ENCODE data around the gene DIRAS1.
"Not testable (repeated sequence)": the region's sequence is repeated elsewhere in the genome, so short reads cannot be mapped to it uniquely, and the experiment has no call there.

The DIRAS1 gene

DNA sequence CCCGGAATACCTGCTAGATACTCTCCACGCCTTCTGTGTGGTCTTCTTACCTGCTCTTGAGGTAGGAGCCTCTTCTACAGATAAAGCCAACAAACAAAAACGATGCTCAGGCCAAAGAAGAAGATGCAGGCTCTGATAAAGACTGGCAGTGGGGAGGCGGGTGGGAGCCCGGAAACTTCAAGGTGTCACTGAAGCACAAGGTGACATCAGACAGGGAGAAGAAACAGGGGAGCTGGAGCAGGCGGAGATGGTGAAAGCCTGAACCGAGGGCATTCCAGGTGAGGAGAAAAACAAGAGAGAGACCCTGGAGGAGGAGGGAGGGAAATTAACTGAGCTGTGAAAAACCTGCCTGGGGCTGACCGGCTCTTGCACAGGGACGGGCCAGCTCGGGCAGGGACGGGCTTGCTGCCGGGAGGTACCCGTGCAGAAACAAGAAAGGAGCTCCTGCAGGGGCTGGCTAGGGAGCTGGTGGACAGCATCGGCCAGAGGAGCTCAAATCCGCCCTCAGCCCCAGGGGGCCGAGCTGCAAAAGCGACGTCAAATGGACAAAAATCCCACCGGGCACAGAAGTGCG, 37.7 kb downstream of the DIRAS1 start:
- H3K4me3 ChIP-seq (ENCODE audit: low read depth, low read length) = no peak overlapping the region
- TF ChIP-seq, protein P1, sequence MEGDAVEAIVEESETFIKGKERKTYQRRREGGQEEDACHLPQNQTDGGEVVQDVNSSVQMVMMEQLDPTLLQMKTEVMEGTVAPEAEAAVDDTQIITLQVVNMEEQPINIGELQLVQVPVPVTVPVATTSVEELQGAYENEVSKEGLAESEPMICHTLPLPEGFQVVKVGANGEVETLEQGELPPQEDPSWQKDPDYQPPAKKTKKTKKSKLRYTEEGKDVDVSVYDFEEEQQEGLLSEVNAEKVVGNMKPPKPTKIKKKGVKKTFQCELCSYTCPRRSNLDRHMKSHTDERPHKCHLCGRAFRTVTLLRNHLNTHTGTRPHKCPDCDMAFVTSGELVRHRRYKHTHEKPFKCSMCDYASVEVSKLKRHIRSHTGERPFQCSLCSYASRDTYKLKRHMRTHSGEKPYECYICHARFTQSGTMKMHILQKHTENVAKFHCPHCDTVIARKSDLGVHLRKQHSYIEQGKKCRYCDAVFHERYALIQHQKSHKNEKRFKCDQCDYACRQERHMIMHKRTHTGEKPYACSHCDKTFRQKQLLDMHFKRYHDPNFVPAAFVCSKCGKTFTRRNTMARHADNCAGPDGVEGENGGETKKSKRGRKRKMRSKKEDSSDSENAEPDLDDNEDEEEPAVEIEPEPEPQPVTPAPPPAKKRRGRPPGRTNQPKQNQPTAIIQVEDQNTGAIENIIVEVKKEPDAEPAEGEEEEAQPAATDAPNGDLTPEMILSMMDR (IDR thresholded peaks at IDR 0.05; ENCODE audit: low read depth, low read length, missing control alignments) = no peak
- no peaks in the 10 kb centered on the region for H3K27me3 ChIP-seq (replicated peaks)
- in situ Hi-C loops (cut with HindIII; ENCODE audit: low pct_ligation_motif_present, low sequenced_read_pairs) = no loop called here
- no peak for DNase-seq
- no peak overlapping the region for H3K27ac ChIP-seq
- no peaks in the 10 kb centered on the region for H3K36me3 ChIP-seq (replicated peaks)

DNA sequence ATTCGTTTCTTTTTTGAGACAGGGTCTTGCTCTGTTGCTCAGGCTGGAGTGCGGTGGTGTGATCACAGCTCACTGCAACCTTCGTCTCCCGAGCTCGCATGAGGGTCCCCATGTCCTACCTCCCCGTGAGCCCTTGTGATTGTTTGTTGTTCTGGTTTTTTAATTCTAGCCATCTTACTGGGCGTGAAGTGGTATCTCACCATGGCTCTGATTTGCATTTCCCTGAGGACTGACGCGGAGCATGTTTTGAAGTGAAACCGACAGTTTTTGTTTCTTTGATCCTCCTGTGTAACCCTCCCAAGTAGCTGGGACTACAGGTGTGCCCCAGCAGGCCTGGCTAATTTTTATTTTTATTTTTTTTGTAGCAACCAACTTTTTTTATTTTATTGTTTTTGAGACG, 40.4 kb downstream of the DIRAS1 start:
- DNase-seq = no peak
- in situ Hi-C loops (cut with HindIII; ENCODE audit: low pct_ligation_motif_present, low sequenced_read_pairs) = no loop called here
- TF ChIP-seq, protein P1 (IDR thresholded peaks at IDR 0.05; ENCODE audit: low read depth, low read length, missing control alignments) = no peak
- Histone ChIP-seq H3K27me3 (replicated peaks) (peaks cover 4% of the 10 kb centered on the region), H3K4me3 (ENCODE audit: low read depth, low read length) (no peak overlapping the region), H3K27ac (no peak overlapping the region), H3K36me3 (replicated peaks) (no peaks in the 10 kb centered on the region)

DNA sequence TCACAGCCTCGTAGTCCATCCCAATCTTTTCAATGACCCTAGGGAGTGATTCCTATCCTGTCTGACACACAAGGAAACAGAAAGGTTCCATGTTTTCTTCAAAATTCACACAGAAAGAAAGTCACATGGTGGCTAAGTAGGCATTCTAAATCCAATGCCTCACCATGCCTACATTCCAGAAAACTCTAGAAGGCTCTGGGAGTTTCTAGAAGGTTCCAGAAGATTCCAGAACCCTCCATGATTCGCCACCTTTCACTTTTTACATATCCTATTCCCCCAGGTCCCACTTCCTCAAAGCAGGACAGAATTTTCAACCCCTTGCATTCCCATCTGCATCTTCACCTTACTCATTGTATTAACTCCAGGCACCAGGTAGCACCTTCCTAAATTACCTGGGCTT, 41.7 kb downstream of the DIRAS1 start:
- TF ChIP-seq, protein P1 (IDR thresholded peaks at IDR 0.05; ENCODE audit: low read depth, low read length, missing control alignments) = no peak
- Histone ChIP-seq H3K27ac (no peak overlapping the region), H3K27me3 (replicated peaks) (peaks cover 12% of the 10 kb centered on the region), H3K36me3 (replicated peaks) (no peaks in the 10 kb centered on the region), H3K4me3 (ENCODE audit: low read depth, low read length) (no peak overlapping the region)
- in situ Hi-C loops (cut with HindIII; ENCODE audit: low pct_ligation_motif_present, low sequenced_read_pairs) = no loop called here
- DNase-seq = no peak

DNA sequence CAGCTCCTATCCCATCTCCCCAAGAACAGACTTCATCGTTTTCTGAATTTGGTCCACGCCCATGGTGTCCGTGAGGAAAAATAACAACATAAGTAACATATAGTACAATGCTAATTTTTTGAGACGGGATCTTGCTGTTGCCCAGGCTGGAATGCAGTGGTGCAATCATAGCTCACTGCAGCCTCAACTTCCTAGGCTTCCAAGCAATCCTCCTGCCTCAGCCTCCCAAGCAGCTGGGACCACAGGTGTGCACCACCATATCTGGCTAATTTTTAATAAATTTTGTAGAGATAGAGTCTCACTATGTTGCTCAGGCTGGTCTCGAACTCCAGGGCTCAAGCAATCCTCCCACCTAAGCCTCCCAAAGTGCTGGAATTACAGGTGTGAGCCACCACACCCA, 42.2 kb downstream of the DIRAS1 start:
- H3K27ac ChIP-seq; H3K36me3 ChIP-seq (replicated peaks); H3K4me3 ChIP-seq (ENCODE audit: low read depth, low read length); in situ Hi-C loops (cut with HindIII; ENCODE audit: low pct_ligation_motif_present, low sequenced_read_pairs); DNase-seq: not testable (repeated sequence)
- peaks cover 12% of the 10 kb centered on the region for H3K27me3 ChIP-seq (replicated peaks)

DNA sequence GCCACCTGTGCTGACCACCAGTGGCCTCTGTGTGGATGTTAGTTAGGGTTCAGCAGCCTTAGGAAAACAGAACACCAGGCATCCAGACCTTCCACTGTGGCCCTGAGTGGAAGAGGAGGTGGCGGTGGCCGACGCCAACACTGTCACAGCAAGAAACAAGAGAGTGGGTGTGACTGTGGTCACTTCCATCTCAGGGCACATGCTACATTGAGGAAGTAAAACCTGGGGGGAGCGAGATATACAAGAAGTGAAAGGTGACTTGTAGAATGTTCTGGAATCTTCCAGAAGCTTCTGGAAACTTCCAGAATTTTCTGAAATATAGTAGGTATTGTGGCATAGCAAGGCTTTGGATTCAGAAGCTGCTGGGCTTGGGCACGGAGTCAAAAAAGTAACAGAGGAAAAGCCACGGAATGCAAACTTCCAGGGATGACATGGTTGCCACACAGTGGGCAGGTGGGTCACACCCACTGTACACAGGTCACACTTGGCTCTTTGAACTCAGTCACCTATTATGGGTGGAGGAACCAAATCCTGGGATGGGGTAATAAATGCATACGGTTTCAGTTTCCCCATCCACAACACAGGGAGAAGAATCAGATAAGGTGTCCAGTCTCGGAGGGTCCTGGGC, 43.0 kb downstream of the DIRAS1 start:
- H3K27ac ChIP-seq = no peak overlapping the region
- in situ Hi-C loops (cut with HindIII; ENCODE audit: low pct_ligation_motif_present, low sequenced_read_pairs) = no loop called here

DNA sequence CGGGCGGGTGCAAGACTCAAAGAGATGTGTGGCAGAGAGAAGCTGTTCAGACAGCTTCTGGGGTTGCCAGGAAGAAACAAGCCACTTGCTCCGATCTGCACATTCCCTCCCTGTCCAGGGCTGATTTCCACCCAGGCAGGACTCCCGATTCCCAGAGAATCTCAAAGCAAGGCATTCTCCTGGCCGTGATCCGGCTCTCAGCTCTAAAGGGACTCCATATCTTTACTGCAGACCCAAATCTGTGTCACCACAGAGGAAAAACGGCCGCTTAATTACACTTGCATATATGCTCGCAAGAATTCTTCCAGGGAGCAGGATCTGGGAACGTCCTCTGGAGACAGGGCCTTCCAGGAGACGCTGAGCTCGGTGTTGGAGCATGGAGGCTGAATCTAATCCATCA, 44.3 kb downstream of the DIRAS1 start:
- in situ Hi-C loops (cut with HindIII; ENCODE audit: low pct_ligation_motif_present, low sequenced_read_pairs) = no loop called here
- TF ChIP-seq, protein P1 (IDR thresholded peaks at IDR 0.05; ENCODE audit: low read depth, low read length, missing control alignments) = no peak
- Histone ChIP-seq H3K36me3 (replicated peaks) (no peaks in the 10 kb centered on the region), H3K4me3 (ENCODE audit: low read depth, low read length) (no peak overlapping the region), H3K27ac (no peak overlapping the region), H3K27me3 (replicated peaks) (peaks cover 12% of the 10 kb centered on the region)
- no peak for DNase-seq

More for the DNA sequence above, 43.0 kb downstream of the DIRAS1 start:
- TF ChIP-seq, protein P1 (IDR thresholded peaks at IDR 0.05; ENCODE audit: low read depth, low read length, missing control alignments) = no peak
- H3K27me3 ChIP-seq (replicated peaks) = peaks cover 12% of the 10 kb centered on the region
- H3K36me3 ChIP-seq (replicated peaks) = no peaks in the 10 kb centered on the region
- no peak for DNase-seq
- no peak overlapping the region for H3K4me3 ChIP-seq (ENCODE audit: low read depth, low read length)

Data from brain microvascular endothelial cell (primary cell).